ENCODE data around the gene PSMF1. TPM values are rescaled to one million over a fixed set of nuclear protein-coding genes. Genes with fewer than 3 reads are reported as not detected.

The PSMF1 gene
- total RNA-seq, 1 donor from 2014 or later, result 133 TPM

Other genes starting within 250 kb of the PSMF1 start
- 0.81 TPM for gene ANGPT4, start 202.3 kb upstream of the PSMF1 start, total RNA-seq
- 10.9 TPM for gene RSPO4, start 116.3 kb upstream of the PSMF1 start, total RNA-seq
- 6.1 TPM for gene TMEM74B, start 66.4 kb downstream of the PSMF1 start, total RNA-seq
- 0.64 TPM for gene C20orf202, start 84.9 kb downstream of the PSMF1 start, total RNA-seq
- not detected for gene RAD21L1, start 107.4 kb downstream of the PSMF1 start, total RNA-seq
- 4.3 TPM for gene SNPH, start 147.7 kb downstream of the PSMF1 start, total RNA-seq
- gene SDCBP2, start 210.5 kb downstream of the PSMF1 start, total RNA-seq, result 10.9 TPM

All from upper lobe of right lung (tissue), 1 donor.